ENCODE results near the gene CUEDC2.

DNA sequence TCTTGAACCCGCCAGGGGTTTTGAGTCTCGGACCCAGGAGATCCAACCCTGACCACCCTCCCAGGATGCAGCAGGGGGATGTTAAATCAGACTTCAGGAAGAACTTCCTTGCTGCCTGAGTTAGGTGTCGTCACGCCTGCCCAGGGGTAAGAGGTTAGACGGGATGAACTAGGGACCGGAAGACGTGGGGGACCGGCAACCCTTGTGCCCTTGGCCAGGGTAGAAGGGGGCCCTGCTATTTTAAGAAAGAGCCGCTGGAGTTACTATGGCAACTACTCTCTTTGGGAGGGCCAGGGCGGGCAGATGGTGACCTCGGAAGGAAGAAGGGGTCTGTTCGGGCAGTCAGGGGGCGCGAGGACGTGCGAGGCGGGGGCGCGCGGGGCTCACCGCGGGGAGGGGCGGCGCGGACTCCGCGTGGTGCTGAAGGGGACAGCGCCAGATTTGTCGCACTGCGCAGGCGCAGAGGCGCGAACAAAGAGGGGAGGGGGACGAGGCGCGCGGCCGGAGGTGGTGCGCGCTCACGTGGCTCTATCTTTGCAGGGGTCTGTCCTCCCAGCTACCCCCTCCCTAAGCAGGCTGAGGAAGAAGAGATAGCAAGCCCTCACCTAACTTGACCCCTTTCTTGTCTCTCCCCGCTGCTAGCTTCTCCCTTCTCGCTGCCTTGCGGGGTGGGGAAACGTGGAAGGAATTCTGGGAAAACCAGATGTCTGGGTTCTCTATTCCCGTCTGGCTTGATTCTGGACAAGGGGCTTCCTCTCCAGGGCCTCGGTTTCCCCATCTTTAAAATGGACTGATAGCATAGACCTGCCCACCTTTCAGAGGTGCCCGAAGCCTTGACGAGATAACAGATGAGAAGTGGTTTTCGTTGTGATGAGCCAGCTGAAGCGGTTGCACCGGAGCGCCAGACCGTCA is 12.8 kb downstream of the CUEDC2 start:
- TF ChIP-seq GLI4 (tag by site-specific recombination; IDR thresholded peaks at IDR 0.05) (no peak), ZNF518A (tag by site-specific recombination; conservative IDR thresholded peaks at IDR 0.05; ENCODE audit: low read depth) (no peak)
